ENCODE data around the gene PRDX2.

- TF ChIP-seq CTCF (IDR thresholded peaks at IDR 0.05; ENCODE audit: insufficient read depth, low read depth, low read length), result no peak
- no peak for TF ChIP-seq EZH2 (IDR thresholded peaks at IDR 0.05; ENCODE audit: insufficient read depth, low read length)
These were observed 10.8 kb downstream of the PRDX2 start for GRCh38 chr19:12790628-12791344.

All from astrocyte (in vitro differentiated cells and primary cell).